Measurements from ENCODE around the gene CPNE4.
"Not testable (repeated sequence)": the region's sequence is repeated elsewhere in the genome, so short reads cannot be mapped to it uniquely, and the experiment has no call there.

The CPNE4 gene

DNA sequence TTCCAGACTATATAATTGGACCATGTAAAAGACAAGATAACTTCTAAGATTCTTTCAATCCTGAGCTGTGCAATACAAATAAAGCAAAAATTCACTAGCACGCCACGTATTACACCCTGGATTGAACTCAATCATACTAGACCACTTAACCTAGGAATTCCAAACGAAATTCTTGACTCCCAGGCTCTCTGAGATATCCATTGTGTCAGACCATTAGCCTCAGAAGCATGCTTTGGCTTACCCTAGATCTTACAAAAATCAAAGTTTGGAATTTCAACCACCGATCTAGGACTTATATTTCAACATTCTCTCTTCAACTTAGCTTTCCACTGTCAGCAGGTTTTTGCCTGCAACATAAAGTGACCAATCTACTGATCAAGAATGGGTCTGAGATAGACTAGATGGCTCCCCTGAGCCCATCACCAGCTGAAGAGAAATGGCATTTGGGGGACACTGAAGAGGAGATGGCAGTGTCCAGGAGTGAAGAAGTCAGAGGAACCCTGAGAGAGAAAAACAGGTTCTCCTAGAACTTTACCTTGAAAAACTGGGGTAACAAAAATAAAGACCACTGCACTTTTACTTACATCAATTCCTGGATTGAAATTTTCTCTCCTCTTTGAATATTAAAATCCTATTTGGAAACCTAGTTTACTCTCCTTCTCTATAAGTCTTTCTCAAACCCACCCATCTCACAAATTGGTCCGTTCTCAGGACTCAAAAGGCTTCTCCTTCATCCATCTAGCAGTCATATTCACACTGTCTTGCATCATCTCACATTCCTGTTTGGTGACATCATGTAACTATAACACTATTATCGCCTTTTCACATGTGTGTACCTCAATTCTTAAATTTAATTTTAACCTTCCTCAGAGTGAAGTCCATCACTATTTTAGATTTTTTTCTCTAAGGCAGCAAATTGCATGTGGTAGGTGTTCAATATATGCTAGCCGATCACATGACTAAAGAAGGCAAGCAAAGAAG, 18.5 kb downstream of the CPNE4 start:
- DNase-seq, result no peak

DNA sequence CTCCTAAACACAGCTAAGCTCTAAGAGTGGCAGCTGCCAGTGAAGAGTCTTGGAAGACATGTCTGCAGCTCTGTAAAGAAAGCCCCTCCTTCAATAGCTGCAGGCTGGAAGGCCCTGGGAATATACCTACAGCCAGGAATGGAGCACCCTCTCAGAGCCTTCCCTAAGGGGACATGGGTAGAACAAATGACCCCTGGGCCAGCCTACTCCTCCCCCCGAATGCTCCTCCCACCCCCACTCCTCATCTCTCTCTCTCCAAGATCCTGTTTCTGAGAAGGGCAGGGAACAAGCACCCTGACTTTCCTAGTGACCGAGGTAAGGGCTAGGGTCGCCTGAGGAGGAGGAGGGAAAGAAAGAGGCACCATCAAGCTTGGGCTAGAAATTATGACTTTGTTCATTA, 20.7 kb downstream of the CPNE4 start:
- DNase-seq, result no peak

DNA sequence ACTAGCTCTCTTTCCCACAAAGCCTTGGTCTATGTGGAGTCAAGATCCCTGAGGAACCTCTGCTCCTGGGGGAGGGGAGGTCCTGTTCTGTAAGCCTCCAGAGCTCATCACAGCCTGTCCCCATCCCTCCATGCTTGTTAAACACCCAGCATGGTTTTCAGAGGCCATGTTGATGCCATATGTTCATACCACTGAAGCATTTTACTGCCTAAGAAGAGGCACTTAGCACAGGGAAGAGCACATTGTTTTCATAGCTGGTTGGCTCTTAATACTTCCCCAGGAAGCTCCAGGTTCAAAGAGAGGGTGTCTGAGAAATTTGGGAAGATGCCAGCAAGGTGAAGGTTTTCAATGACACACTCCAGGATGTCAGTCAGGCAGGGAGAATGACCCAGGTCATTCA, 25.6 kb downstream of the CPNE4 start:
- no peak for DNase-seq

DNA sequence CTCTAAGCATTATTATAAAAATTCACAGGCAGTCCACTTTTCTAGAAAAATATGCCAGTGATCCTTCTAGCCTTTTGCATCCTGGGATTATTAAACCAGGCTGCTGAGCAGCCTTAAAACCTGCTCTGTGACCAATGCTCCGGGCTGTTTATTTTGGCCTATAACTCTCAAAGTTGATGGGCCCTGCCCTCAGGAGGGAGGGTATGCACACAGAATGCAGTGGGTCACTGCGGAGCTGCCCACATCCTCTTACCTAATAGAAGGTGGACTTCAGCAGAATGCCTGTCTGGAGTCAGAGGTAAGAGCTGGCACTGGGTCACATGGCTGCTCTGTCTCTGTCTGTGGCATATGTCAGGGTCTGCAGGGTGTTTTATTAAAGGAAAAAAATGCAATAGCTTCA, 26.0 kb downstream of the CPNE4 start:
- no peak for DNase-seq

DNA sequence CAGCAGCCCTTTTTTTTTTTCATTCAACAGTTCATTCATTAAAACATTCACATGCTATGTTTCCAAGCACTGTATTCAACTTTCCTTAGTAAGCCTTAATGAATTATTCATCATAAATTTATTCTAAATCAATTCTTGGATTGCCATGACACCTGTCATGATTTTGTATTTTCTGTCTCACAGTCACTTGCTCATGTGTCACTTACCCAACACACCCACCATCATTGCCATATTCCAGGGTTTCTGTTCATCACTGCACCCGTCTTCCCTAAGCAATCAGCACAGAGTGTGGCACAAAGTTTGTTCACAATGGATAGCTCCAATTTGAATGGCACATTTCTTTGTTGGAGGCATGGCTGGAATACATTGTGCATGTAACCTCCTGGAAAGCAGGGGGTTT, 27.2 kb downstream of the CPNE4 start:
- no peak for DNase-seq

DNA sequence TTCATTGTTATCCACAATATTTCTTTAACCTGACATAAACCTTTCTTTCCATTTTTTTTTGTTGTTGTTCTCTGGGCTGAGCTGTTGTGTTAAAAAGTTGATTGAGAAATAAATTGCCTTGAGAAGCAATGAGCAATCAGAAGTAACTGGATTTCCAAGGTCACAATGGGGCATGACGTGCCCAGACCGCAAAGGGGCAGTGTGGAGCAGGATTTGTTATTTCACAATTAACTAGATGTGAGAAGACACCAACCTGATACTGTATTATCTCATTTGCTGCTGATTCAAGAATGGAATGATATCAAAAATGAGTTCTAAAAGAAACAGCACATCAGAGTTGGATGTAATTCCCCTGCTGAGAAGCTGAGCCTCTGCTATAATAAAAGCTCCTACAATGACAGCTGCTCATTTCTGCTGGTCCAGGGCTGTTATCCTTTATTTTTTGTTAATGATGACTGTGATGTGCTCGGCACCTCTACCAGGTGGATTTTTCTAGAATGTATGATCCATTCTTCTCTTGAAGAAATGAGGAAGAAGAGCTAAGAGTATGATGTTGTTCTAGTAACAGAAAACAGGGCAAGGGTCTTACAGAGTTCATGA, 28.1 kb downstream of the CPNE4 start:
- no peak for DNase-seq

DNA sequence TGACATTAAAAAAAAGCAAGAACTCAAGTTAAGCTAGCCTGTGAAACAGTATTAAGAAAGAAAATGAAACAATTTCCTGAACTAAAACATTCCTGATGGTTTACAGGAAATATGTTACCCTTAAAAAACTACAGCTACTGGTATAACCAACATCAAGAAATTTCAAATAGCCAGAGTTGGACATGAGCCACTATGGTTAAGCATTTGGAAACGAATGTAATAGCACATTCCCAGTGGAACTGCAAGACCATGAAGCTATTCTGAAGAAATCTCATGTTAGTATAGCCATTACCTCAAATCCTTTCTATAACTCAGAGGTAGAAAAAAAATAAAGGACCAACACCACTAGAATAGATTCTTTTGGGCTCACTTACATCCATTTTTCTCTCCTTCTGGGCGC, 30.2 kb downstream of the CPNE4 start:
- DNase-seq, result no peak

DNA sequence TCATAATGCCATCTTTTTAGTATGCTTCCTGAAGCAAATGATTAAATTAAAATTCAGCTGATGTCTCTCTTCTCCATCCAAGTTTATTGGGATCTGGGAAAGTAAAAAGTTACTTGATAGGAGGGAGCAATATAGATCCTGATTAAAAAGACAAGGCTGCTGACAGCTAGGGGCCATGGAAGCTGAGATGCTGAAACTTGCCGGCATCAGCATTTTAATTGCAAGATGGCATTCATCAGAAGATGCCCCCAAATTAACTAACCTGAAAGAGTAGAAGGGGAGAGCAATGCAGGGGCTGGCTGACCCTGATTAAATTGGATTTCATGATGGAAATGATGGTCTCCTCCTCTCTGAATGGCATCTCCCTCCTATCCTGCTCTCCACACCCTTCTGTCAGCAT, 31.1 kb downstream of the CPNE4 start:
- no peak for DNase-seq

DNA sequence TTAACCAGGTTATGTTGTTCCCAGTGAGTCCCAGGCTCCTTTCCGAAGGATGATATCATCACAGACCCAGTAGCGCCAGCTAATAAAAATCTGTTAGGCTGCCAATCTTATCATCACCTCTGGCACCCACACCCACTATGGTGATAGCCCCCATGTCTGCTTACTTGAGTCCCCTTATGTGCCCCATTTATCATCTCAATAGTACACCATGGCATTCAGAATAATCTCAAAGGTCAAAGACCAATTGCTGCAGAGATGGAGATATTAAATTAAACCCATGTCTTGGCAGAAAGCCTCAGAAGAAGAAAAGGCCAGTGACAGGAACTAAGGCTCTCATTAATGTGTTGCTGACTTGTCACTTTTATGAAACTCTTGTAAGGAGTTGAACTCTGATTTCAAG, 32.8 kb downstream of the CPNE4 start:
- no peak for DNase-seq

DNA sequence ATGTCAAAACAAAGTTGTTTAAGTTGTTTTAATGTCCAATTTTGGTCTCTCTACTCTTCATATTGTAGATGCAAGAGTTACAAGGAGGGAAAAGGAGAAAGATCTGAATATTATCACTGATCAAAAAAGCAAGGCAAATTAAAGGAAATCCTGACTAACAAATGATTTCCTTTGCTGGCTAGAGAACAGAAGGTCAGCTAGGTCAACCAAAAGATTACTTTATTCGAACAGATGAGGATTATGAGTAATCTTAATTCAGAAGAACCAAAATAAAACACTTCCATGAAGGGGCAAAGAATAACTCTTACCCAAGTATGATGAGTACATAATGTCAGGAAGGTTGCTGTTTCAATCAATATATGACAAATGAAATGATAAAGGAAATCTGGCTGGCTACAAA, 33.8 kb downstream of the CPNE4 start:
- no peak for DNase-seq

DNA sequence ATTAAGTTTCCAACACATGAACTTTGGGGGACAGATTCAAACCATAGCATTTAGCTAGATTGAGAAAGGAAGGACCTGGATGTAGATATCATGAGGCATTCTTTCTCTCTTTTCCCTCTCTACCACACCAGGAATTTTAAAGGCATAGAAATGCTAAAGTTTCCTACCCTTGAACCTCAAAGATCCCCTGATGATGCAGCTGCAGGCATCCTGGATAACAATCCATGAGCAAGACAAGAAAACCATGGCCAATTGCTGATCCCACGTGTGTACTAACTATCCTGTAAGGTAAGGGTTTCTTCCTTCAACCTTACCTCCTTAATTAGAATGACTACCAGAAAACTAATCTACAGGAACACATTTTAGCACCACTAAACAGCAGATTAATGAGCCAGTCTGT, 36.8 kb downstream of the CPNE4 start:
- DNase-seq, result no peak

DNA sequence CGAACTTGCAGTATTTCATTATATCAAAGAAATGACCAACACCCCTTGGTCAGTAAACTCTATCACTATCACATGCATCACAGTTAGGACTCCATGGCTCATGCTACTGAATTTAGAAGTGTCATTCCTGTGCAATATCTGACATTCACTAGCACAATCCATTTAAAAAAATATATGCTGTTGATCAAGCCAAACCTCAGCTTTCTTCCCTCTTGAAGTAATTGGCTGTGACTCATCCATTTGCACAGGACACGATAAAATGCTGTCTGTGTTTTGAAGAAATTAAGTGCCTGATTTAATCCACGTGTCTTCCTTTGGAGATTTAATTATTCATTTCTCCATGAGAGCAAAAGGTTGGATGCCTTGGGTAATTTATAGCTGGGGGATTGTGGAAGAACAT, 38.9 kb downstream of the CPNE4 start:
- no peak for DNase-seq

DNA sequence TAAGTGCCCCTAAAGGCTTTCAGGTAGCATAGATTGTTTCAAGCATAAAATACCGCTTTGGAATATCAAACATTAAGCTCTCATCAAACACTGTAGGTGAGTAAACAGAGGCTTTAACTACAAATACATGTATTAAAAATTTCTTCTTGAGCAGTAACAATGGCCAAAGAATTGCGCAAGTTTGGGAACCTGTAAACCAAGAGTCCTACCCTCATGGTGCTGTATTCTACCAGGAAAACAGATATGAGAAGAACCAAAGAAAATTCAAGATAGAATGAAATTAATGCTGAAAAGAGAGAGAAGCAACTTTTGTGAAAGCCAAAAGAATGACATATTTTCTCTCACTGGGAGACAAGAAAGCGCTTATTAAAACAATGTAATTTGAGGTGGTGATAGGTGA, 45.5 kb downstream of the CPNE4 start:
- DNase-seq, result no peak

DNA sequence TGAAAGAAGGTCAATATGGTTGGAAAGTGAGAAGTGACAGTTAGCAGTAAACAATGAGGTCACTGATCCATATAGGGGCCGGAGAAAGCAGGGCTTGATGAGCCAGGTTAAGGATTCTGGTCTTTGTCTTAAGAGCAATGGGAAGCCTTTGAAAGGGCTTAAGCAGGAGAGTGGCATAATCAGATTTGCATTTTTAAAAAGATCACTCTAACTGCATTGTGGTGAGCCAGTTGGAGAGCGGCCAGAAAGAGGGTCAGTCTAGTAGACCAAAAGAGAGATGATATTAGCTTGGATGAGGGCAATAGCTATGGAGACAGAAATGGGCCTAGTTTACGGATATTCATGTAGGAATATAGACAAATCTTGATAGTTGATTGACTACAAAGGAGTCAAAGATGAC, 46.6 kb downstream of the CPNE4 start:
- no peak for DNase-seq

DNA sequence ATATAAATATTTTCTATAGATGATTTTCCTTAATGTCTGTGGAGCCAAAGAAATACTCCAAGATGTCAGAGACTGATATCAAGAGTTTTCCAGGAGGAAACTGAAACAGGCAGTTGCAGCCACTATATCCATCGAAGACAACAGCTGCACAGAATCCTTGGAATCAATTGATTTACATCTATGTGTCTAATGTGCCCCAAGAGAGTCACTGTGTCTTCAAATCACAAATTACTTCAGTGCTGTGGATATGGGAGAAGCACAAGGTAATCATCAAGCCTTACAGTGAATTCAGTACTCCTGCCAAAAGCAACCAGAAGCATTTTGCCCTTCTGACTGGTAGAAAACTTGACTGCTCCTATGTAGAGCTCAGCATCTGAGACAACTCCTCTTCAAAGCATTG, 51.1 kb downstream of the CPNE4 start:
- DNase-seq, result no peak

DNA sequence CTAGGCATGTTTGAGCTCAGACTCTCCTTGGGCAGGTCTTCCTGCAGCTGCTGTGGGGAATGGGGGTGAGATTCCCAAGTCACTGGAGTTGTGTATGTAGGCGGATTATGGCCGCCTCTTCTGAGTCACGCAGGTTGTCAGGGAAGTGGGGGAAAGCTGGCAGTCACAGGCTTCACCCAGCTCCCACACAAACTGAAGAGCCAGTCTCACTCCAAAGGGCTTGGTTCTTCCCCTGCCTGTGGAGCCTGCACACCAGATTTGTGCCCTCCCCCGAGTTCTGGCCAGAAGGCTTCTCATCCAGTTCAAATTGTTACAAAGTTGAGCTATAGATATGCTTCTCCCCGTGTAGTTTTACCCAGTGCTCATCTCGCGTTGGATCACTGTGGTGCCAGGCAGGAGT, 53.5 kb downstream of the CPNE4 start:
- DNase-seq, result no peak

DNA sequence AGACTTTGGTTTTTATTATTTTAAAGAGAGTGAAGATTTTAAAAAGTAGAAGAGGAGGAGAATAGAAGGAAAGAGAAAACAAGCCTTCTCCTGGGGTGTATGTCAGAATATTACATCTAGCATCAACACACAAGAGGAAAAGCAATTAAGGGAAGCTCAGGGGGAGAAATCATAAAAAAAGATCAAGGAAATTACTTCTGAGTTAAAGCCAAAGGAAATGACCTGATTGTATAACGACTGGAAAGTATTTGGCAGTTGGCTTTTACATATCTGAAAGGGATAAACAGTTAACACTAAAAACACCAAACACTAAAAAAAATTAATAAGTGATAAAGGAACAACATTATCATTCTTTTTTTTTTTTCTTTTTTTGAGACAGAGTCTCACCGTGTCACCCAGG, 58.4 kb downstream of the CPNE4 start:
- DNase-seq, result no peak

DNA sequence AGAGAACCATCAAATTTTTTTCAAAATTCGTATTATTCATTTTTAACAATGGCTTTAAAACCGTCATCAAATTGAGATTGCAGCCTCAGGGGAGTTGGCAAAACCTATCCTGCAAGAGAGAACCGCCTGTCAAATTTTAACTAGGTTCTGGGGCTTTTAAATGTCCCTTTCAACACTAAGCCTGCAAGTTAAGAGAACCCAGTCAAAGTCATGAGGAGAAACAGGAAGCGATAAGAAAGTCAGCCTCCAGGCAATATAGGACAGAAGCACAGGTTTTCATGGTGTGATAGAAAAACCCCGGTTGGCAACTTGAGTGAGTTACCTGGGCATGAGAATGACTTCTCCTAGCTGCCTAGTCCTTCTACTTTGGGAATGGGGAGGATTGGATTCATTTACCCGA, 59.8 kb downstream of the CPNE4 start:
- no peak for DNase-seq

DNA sequence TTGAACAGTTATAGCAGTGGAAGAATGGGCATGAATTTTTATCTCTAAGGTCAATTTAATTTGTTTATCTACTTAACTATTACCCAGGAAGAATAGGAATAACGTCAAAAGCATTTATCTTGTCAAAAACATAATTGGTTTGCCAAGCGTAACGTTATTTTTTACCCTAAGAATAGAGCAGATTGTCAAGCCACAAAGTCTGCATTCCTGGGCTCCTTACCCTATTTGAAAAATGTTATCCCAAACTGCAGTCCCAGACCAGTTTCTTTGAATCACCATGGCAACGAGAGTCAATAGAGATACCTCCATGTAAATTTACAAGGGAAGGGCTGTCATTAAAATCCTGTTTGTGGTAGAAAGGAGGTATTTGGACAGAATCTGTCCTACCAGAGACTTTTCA, 61.1 kb downstream of the CPNE4 start:
- DNase-seq, result no peak

DNA sequence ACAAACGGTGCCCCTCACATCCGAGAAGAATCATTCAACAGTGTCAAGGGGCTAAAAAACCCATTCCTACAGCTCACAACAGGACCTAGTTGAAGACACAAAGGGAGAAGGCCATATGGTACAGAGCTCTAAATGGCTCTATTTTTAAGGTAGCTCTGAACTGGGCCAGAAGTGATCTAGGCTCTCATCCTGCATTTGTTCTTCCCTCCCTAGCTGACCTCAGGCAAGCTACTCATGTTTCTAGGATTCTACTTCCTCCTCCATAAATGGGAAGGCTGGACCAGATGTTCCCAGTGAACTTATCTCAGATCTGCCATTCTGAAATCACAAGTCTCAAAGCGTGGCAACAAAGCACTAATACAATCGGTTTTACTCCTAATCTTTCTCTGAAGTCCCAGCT, 62.3 kb downstream of the CPNE4 start:
- no peak for DNase-seq

DNA sequence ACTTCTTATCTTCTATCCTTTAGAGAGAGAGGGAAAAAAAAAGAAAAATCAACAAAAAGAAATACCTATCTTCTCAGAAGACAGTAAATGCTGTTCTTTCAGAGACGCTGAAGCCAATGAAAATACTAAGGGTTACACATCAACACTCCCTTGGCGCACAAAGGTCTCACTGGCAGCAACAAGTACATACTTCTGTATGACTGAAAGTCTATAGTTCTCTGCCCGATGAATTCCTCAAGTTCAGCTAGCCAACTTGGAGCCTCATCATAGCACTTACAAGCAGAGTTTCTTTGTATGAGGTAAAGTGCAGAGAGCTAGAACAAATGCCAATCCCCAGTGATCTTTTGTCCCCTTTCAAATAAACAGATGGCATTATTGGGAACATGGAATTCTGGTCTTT, 62.7 kb downstream of the CPNE4 start:
- no peak for DNase-seq

DNA sequence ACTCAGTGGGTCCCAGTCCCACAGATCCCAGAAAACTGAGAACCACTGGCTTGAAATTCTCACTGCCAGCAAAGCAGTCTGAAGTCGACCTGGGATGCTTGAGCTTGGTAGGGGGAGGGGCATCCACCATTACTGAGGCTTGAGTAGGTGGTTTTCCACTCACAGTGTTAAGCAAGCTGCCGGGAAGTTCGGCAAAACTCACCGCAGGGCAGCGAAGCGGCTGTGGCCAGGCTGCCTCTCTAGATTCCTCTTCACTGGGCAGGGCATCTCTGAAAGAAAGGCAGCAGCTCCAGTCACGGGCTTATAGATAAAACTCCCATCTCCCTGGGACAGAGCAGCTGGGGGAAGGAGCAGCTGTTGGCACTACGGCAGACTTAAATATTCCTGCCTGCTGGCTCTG, 71.4 kb downstream of the CPNE4 start:
- DNase-seq, result not testable (repeated sequence)

DNA sequence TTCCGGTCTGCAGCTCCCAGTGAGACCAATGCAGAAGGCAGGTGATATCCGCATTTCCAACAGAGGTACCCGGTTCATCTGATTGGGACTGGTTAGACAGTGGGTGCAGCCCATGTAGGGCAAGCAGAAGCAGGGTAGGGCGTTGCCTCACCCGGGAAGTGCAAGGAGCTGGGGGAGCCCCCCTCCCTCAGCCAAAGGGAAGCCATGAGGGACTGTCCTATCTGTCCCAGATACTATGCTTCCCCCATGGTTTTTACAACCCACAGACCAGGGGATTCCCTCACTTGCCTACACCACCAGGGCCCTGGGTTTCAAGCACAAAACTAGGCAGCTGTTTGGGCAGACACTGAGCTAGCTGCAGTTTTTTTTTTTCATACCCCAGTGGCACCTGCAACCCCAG, 71.8 kb downstream of the CPNE4 start:
- DNase-seq, result no peak

DNA sequence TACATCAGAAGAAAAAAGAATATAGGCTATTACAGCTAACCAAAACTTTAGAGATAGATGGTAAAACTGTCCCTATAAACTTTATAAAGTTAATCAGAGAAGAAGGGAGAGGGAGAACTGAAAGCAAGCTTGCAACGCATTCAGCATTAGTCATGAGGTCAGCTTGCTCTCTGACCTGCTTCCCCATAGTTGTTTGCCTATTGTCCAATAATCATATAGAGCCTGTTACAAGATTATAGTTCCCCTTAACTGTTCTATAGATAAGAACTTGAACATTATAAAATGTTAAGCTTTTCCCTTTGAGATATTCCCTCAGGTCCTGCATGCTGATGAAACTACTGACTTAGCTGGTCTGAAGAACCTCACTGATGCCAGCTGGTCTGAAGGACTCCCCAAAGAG, 74.5 kb downstream of the CPNE4 start:
- DNase-seq, result no peak

DNA sequence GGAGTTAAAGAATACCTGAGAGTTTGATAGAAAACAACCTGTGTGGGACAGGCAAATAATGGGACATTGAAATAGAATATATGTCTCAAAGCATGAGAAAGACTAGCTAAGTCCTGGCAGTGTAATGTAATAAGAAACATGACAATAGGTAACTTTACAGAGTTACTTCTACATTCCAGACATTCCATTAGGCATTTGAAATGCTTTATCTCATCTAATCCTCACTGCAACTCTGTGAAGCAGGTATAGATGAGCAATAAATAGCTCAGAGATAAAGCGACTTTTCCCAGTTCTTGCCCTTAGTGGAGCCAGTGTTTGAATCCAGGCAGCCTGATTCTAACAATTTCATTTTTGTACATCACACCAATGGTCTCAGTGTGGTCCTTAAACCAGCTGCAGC, 76.8 kb downstream of the CPNE4 start:
- no peak for DNase-seq

All from CD4-positive, alpha-beta T cell treated with Interferon gamma for 1 hour (primary cell).